ENCODE measurements around the gene TBC1D5.
"Not testable (repeated sequence)": the region's sequence is repeated elsewhere in the genome, so short reads cannot be mapped to it uniquely, and the experiment has no call there.

Gene TBC1D5

GRCh38 chr3:17140670-17141505 lies 601.5 kb downstream of the TBC1D5 start:
- DNase-seq (ENCODE audit: low read depth, low spot score), result no peak

GRCh38 chr3:17138246-17139039 lies 604.0 kb downstream of the TBC1D5 start:
- DNase-seq (ENCODE audit: low read depth, low spot score), result no peak

- DNase-seq (ENCODE audit: low read depth, low spot score), result no peak
These were observed 605.1 kb downstream of the TBC1D5 start for GRCh38 chr3:17137321-17137826.

- no peak for DNase-seq (ENCODE audit: low read depth, low spot score)
These were observed 606.2 kb downstream of the TBC1D5 start for GRCh38 chr3:17136136-17136721.

GRCh38 chr3:17135696-17136095 lies 606.7 kb downstream of the TBC1D5 start:
- no peak for DNase-seq (ENCODE audit: low read depth, low spot score)

GRCh38 chr3:17133632-17134545 lies 608.5 kb downstream of the TBC1D5 start:
- no peak for DNase-seq (ENCODE audit: low read depth, low spot score)

- no peak for DNase-seq (ENCODE audit: low read depth, low spot score)
These were observed 609.9 kb downstream of the TBC1D5 start for GRCh38 chr3:17132286-17133115.

- no peak for DNase-seq (ENCODE audit: low read depth, low spot score)
These were observed 611.5 kb downstream of the TBC1D5 start for GRCh38 chr3:17130956-17131355.

- DNase-seq (ENCODE audit: low read depth, low spot score), result no peak
These were observed 612.9 kb downstream of the TBC1D5 start for GRCh38 chr3:17129556-17129955.

GRCh38 chr3:17128671-17129070 lies 613.8 kb downstream of the TBC1D5 start:
- DNase-seq (ENCODE audit: low read depth, low spot score), result not testable (repeated sequence)

- DNase-seq (ENCODE audit: low read depth, low spot score), result no peak
These were observed 616.5 kb downstream of the TBC1D5 start for GRCh38 chr3:17125738-17126442.

- DNase-seq (ENCODE audit: low read depth, low spot score), result no peak
These were observed 619.7 kb downstream of the TBC1D5 start for GRCh38 chr3:17122758-17123157.

- no peak for DNase-seq (ENCODE audit: low read depth, low spot score)
These were observed 621.1 kb downstream of the TBC1D5 start for GRCh38 chr3:17121336-17121735.

- DNase-seq (ENCODE audit: low read depth, low spot score), result no peak
These were observed 622.3 kb downstream of the TBC1D5 start for GRCh38 chr3:17120115-17120514.

GRCh38 chr3:17119201-17120072 lies 623.0 kb downstream of the TBC1D5 start:
- no peak for DNase-seq (ENCODE audit: low read depth, low spot score)

- no peak for DNase-seq (ENCODE audit: low read depth, low spot score)
These were observed 623.7 kb downstream of the TBC1D5 start for GRCh38 chr3:17118771-17119170.

- no peak for DNase-seq (ENCODE audit: low read depth, low spot score)
These were observed 626.3 kb downstream of the TBC1D5 start for GRCh38 chr3:17116007-17116600.

GRCh38 chr3:17115186-17115585 lies 627.2 kb downstream of the TBC1D5 start:
- no peak for DNase-seq (ENCODE audit: low read depth, low spot score)
